ENCODE data around the gene TRA2A.
"Not testable (repeated sequence)": the region's sequence is repeated elsewhere in the genome, so short reads cannot be mapped to it uniquely, and the experiment has no call there.

The TRA2A gene

GRCh38 chr7:23533238-23533604 is 1.4 kb upstream of the TRA2A start:
- no peak overlapping the region for H3K9ac ChIP-seq (ENCODE audit: low read length in 5 of 5)
- H3K36me3 ChIP-seq (ENCODE audit: control insufficient read depth in 5 of 5, insufficient read depth in 5 of 5, low read length in 5 of 5): no peaks in the 10 kb centered on the region
- no peaks in the 10 kb centered on the region for H3K9me3 ChIP-seq (ENCODE audit: control insufficient read depth in 5 of 5, low read length in 5 of 5)
- H3K27me3 ChIP-seq (ENCODE audit: control insufficient read depth in 5 of 5, insufficient read depth in 4 of 5, low read length in 5 of 5): no peaks in the 10 kb centered on the region
- H3K4me1 ChIP-seq (ENCODE audit: control insufficient read depth in 5 of 5, insufficient read depth in 5 of 5, low read length in 5 of 5): peaks cover 0 to 29% (median 19%) of the 10 kb centered on the region in 5 donors
- no peak overlapping the region for H3K27ac ChIP-seq (ENCODE audit: low read depth, low read length)
- H3K4me3 ChIP-seq (ENCODE audit: low read depth in 1 of 5, low read length in 5 of 5): no peak overlapping the region

GRCh38 chr7:23532490-23533237 is 883 bp upstream of the TRA2A start:
- no peaks in the 10 kb centered on the region for H3K36me3 ChIP-seq (ENCODE audit: control insufficient read depth in 5 of 5, insufficient read depth in 5 of 5, low read length in 5 of 5)
- H3K9ac ChIP-seq (ENCODE audit: low read length in 5 of 5): peak overlapping the region in 3 of 5 donors; percentile 98 to 99 (median 98)
- peak overlapping the region in 2 of 5 donors; percentile 98 for H3K4me3 ChIP-seq (ENCODE audit: low read depth in 1 of 5, low read length in 5 of 5)
- H3K27ac ChIP-seq (ENCODE audit: low read depth, low read length): peak overlapping the region; percentile 97
- no peaks in the 10 kb centered on the region for H3K9me3 ChIP-seq (ENCODE audit: control insufficient read depth in 5 of 5, low read length in 5 of 5)
- H3K27me3 ChIP-seq (ENCODE audit: control insufficient read depth in 5 of 5, insufficient read depth in 4 of 5, low read length in 5 of 5): no peaks in the 10 kb centered on the region
- peaks cover 0 to 33% (median 20%) of the 10 kb centered on the region in 5 donors for H3K4me1 ChIP-seq (ENCODE audit: control insufficient read depth in 5 of 5, insufficient read depth in 5 of 5, low read length in 5 of 5)

- Histone ChIP-seq H3K36me3 (ENCODE audit: control insufficient read depth in 5 of 5, insufficient read depth in 5 of 5, low read length in 5 of 5) (no peaks in the 10 kb centered on the region), H3K27me3 (ENCODE audit: control insufficient read depth in 5 of 5, insufficient read depth in 4 of 5, low read length in 5 of 5) (no peaks in the 10 kb centered on the region), H3K9ac (ENCODE audit: low read length in 5 of 5) (peak overlapping the region; percentile 90 to 99 (median 98)), H3K4me1 (ENCODE audit: control insufficient read depth in 5 of 5, insufficient read depth in 5 of 5, low read length in 5 of 5) (peaks cover 0 to 38% (median 25%) of the 10 kb centered on the region in 5 donors), H3K9me3 (ENCODE audit: control insufficient read depth in 5 of 5, low read length in 5 of 5) (no peaks in the 10 kb centered on the region), H3K27ac (ENCODE audit: low read depth, low read length) (peak overlapping the region; percentile 97), H3K4me3 (ENCODE audit: low read depth in 1 of 5, low read length in 5 of 5) (peak overlapping the region; percentile 87 to 99 (median 98))
These were observed 559 bp downstream of the TRA2A start for GRCh38 chr7:23531050-23531793.

GRCh38 chr7:23530405-23530804 is 1.4 kb downstream of the TRA2A start:
- Histone ChIP-seq H3K9me3 (ENCODE audit: control insufficient read depth in 5 of 5, low read length in 5 of 5) (no peaks in the 10 kb centered on the region), H3K4me1 (ENCODE audit: control insufficient read depth in 5 of 5, insufficient read depth in 5 of 5, low read length in 5 of 5) (peaks cover 0 to 38% (median 26%) of the 10 kb centered on the region in 5 donors), H3K27me3 (ENCODE audit: control insufficient read depth in 5 of 5, insufficient read depth in 4 of 5, low read length in 5 of 5) (no peaks in the 10 kb centered on the region), H3K36me3 (ENCODE audit: control insufficient read depth in 5 of 5, insufficient read depth in 5 of 5, low read length in 5 of 5) (no peaks in the 10 kb centered on the region), H3K9ac (ENCODE audit: low read length in 5 of 5) (peak overlapping the region; percentile 90 to 99 (median 98)), H3K27ac (ENCODE audit: low read depth, low read length) (peak overlapping the region; percentile 97), H3K4me3 (ENCODE audit: low read depth in 1 of 5, low read length in 5 of 5) (peak overlapping the region; percentile 87 to 99 (median 98))

GRCh38 chr7:23529262-23529859 is 2.4 kb downstream of the TRA2A start:
- no peak overlapping the region for H3K27ac ChIP-seq (ENCODE audit: low read depth, low read length)
- no peak overlapping the region for H3K9ac ChIP-seq (ENCODE audit: low read length in 5 of 5)
- no peaks in the 10 kb centered on the region for H3K27me3 ChIP-seq (ENCODE audit: control insufficient read depth in 5 of 5, insufficient read depth in 4 of 5, low read length in 5 of 5)
- H3K36me3 ChIP-seq (ENCODE audit: control insufficient read depth in 5 of 5, insufficient read depth in 5 of 5, low read length in 5 of 5): no peaks in the 10 kb centered on the region
- H3K9me3 ChIP-seq (ENCODE audit: control insufficient read depth in 5 of 5, low read length in 5 of 5): no peaks in the 10 kb centered on the region
- peak overlapping the region in 4 of 5 donors; percentile 22 to 99 (median 98) for H3K4me3 ChIP-seq (ENCODE audit: low read depth in 1 of 5, low read length in 5 of 5)
- peaks cover 0 to 38% (median 27%) of the 10 kb centered on the region in 5 donors for H3K4me1 ChIP-seq (ENCODE audit: control insufficient read depth in 5 of 5, insufficient read depth in 5 of 5, low read length in 5 of 5)

- H3K27me3 ChIP-seq (ENCODE audit: control insufficient read depth in 5 of 5, insufficient read depth in 4 of 5, low read length in 5 of 5); H3K27ac ChIP-seq (ENCODE audit: low read depth, low read length); H3K9ac ChIP-seq (ENCODE audit: low read length in 5 of 5); H3K9me3 ChIP-seq (ENCODE audit: control insufficient read depth in 5 of 5, low read length in 5 of 5); H3K4me3 ChIP-seq (ENCODE audit: low read depth in 1 of 5, low read length in 5 of 5): not testable (repeated sequence)
- Histone ChIP-seq H3K36me3 (ENCODE audit: control insufficient read depth in 5 of 5, insufficient read depth in 5 of 5, low read length in 5 of 5) (peaks cover 5 to 13% (median 8%) of the 10 kb centered on the region in 5 donors), H3K4me1 (ENCODE audit: control insufficient read depth in 5 of 5, insufficient read depth in 5 of 5, low read length in 5 of 5) (peaks cover 0 to 32% (median 31%) of the 10 kb centered on the region in 5 donors)
These were observed 6.2 kb downstream of the TRA2A start for GRCh38 chr7:23525611-23526010.

- no peaks in the 10 kb centered on the region for H3K27me3 ChIP-seq (ENCODE audit: control insufficient read depth in 5 of 5, insufficient read depth in 4 of 5, low read length in 5 of 5)
- H3K9me3 ChIP-seq (ENCODE audit: control insufficient read depth in 5 of 5, low read length in 5 of 5): no peaks in the 10 kb centered on the region
- H3K9ac ChIP-seq (ENCODE audit: low read length in 5 of 5): no peak overlapping the region
- peaks cover 0 to 20% (median 20%) of the 10 kb centered on the region in 5 donors for H3K4me1 ChIP-seq (ENCODE audit: control insufficient read depth in 5 of 5, insufficient read depth in 5 of 5, low read length in 5 of 5)
- peaks cover 5 to 21% (median 16%) of the 10 kb centered on the region in 5 donors for H3K36me3 ChIP-seq (ENCODE audit: control insufficient read depth in 5 of 5, insufficient read depth in 5 of 5, low read length in 5 of 5)
- no peak overlapping the region for H3K27ac ChIP-seq (ENCODE audit: low read depth, low read length)
- no peak overlapping the region for H3K4me3 ChIP-seq (ENCODE audit: low read depth in 1 of 5, low read length in 5 of 5)
These were observed 7.3 kb downstream of the TRA2A start for GRCh38 chr7:23524473-23524872.

- peaks cover 0 to 15% (median 11%) of the 10 kb centered on the region in 5 donors for H3K4me1 ChIP-seq (ENCODE audit: control insufficient read depth in 5 of 5, insufficient read depth in 5 of 5, low read length in 5 of 5)
- no peak overlapping the region for H3K9ac ChIP-seq (ENCODE audit: low read length in 5 of 5)
- H3K27ac ChIP-seq (ENCODE audit: low read depth, low read length): no peak overlapping the region
- H3K4me3 ChIP-seq (ENCODE audit: low read depth in 1 of 5, low read length in 5 of 5): no peak overlapping the region
- no peaks in the 10 kb centered on the region for H3K9me3 ChIP-seq (ENCODE audit: control insufficient read depth in 5 of 5, low read length in 5 of 5)
- no peaks in the 10 kb centered on the region for H3K27me3 ChIP-seq (ENCODE audit: control insufficient read depth in 5 of 5, insufficient read depth in 4 of 5, low read length in 5 of 5)
- H3K36me3 ChIP-seq (ENCODE audit: control insufficient read depth in 5 of 5, insufficient read depth in 5 of 5, low read length in 5 of 5): peaks cover 5 to 30% (median 25%) of the 10 kb centered on the region in 5 donors
These were observed 8.2 kb downstream of the TRA2A start for GRCh38 chr7:23523486-23524075.

- Histone ChIP-seq H3K4me1 (ENCODE audit: control insufficient read depth in 5 of 5, insufficient read depth in 5 of 5, low read length in 5 of 5) (peaks cover 0 to 10% (median 0%) of the 10 kb centered on the region in 5 donors), H3K9me3 (ENCODE audit: control insufficient read depth in 5 of 5, low read length in 5 of 5) (no peaks in the 10 kb centered on the region), H3K27me3 (ENCODE audit: control insufficient read depth in 5 of 5, insufficient read depth in 4 of 5, low read length in 5 of 5) (no peaks in the 10 kb centered on the region), H3K9ac (ENCODE audit: low read length in 5 of 5) (no peak overlapping the region), H3K27ac (ENCODE audit: low read depth, low read length) (no peak overlapping the region), H3K4me3 (ENCODE audit: low read depth in 1 of 5, low read length in 5 of 5) (no peak overlapping the region), H3K36me3 (ENCODE audit: control insufficient read depth in 5 of 5, insufficient read depth in 5 of 5, low read length in 5 of 5) (peaks cover 11 to 52% (median 45%) of the 10 kb centered on the region in 5 donors)
These were observed 11.2 kb downstream of the TRA2A start for GRCh38 chr7:23520582-23520981.

Measured in subcutaneous abdominal adipose tissue (tissue), 5 donors.